GM12874 (cell line): ENCODE data around the gene RHOT1.

ENCODE experiments used
- TF ChIP-seq, protein P1 (sequence below): IDR thresholded peaks from 2 replicates; pipeline ENCODE4 v1.5.1; 2011; ENCODE audit warnings: low read depth, mild to moderate bottlenecking, control low read depth, low read length, moderate library complexity; ENCODE audit not compliant: insufficient read depth

RHOT1 gene

DNA sequence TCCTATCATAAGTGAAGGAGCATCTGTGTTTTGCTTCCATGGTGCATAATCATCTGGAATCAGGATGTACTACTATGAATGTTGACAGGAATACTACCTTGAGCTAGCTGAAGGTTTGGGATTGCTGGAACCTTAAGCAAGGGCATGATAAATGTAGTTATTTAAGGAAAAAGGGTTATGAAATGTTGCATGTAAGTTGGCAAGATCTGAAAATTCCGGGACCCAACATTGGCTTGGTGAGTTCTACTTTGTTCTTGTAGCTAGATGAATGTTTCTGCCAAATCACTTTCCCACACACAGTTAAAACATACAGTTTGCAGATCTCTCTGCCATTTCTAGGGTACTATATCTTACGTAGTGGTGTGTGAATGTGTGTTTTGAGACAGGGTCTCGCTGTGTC is 13.6 kb downstream of the RHOT1 start:
- TF ChIP-seq, protein P1, sequence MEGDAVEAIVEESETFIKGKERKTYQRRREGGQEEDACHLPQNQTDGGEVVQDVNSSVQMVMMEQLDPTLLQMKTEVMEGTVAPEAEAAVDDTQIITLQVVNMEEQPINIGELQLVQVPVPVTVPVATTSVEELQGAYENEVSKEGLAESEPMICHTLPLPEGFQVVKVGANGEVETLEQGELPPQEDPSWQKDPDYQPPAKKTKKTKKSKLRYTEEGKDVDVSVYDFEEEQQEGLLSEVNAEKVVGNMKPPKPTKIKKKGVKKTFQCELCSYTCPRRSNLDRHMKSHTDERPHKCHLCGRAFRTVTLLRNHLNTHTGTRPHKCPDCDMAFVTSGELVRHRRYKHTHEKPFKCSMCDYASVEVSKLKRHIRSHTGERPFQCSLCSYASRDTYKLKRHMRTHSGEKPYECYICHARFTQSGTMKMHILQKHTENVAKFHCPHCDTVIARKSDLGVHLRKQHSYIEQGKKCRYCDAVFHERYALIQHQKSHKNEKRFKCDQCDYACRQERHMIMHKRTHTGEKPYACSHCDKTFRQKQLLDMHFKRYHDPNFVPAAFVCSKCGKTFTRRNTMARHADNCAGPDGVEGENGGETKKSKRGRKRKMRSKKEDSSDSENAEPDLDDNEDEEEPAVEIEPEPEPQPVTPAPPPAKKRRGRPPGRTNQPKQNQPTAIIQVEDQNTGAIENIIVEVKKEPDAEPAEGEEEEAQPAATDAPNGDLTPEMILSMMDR = no peak

GRCh38 chr17:32156656-32157055 is 14.4 kb downstream of the RHOT1 start:
- TF ChIP-seq, protein P1 = no peak

- TF ChIP-seq, protein P1 = no peak
Observed at GRCh38 chr17:32157225-32157624, 14.9 kb downstream of the RHOT1 start.

- TF ChIP-seq, protein P1 = no peak
Observed at GRCh38 chr17:32158870-32159585, 16.7 kb downstream of the RHOT1 start.

DNA sequence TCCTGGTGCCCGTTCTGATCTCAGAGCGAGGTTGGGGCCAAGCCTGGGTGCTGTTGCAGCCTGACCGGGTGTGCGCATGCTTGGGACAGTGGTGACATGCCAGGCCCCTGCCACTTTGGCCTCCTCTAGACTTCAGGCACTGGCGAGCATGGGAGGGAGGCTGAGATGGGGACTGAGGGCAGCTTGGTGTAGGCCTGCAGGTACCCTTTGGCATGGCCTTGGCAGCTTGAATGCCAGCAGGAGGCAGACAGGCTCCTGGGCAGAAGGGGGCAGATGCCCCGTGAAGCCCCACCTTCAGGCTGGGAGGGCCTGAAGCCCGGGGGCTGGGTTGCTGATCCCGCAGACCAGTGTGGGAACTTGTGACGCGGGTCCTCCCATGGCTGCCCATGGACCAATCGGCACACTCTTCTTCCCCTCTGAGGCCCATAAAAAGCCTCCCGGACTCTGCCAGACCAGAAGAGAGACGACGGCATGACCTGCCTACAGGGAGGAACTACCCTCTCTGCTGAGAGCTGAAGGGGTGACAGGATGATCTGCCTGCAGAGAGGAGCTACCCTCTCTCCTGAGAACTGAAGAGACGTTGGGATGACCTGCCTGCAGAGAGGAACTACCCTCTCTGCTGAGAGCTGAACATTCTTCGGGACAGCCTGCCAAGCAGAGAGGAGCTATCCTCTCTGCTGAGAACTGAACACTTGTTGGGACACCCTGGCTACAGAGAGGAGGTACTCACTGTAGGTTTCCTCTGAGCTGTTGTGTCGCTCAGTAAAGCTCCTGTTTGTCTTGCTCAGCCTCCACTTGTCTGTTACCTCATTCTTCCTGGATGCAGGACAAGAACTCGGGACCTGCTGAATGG is 17.5 kb downstream of the RHOT1 start:
- TF ChIP-seq, protein P1 = no peak

DNA sequence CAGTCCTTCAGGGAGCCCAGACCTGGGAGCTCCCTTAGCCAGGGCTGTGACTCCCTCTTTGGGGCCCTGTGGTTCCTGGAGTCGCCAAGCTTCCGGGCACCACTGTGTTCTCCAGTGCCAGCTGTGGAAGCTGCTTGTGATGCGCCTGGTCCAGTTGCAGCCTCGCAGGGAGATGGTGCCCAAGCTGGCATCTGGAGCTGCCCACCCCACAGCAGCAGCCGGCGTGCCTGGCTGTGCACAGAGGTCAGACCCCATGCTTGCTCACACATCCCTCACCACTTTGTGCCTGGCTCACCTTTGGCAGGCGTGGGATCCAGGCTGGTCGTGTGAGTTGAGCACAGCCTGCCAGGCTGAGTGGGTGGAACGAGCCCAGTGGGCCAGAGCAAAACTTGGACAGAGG is 18.2 kb downstream of the RHOT1 start:
- TF ChIP-seq, protein P1 = no peak

- TF ChIP-seq, protein P1 = no peak
Observed at GRCh38 chr17:32161029-32161428, 18.7 kb downstream of the RHOT1 start.
